GM19324 (cell line): ENCODE data around the gene AGAP1.

Experiments
- ATAC-seq: cut with Tn5 transposase; IDR thresholded peaks from one replicate; pipeline ENCODE4 v1.9.1; 2021; ENCODE audit warnings: mild to moderate bottlenecking, moderate library complexity; ENCODE audit not compliant: unreplicated experiment, low FRiP score

AGAP1 gene

GRCh38 chr2:235989591-235989990 is 495.7 kb downstream of the AGAP1 start:
- ATAC-seq = no peak

- ATAC-seq = no peak
Observed at GRCh38 chr2:235990344-235990743, 496.5 kb downstream of the AGAP1 start.

GRCh38 chr2:235992024-235992423 is 498.2 kb downstream of the AGAP1 start:
- no peak for ATAC-seq

GRCh38 chr2:235996419-235996818 is 502.6 kb downstream of the AGAP1 start:
- no peak for ATAC-seq

GRCh38 chr2:235999011-235999410 is 505.2 kb downstream of the AGAP1 start:
- no peak for ATAC-seq

GRCh38 chr2:236001166-236001828 is 507.5 kb downstream of the AGAP1 start:
- ATAC-seq = no peak

- no peak for ATAC-seq
Observed at GRCh38 chr2:236001854-236002253, 508.0 kb downstream of the AGAP1 start.

- ATAC-seq = no peak
Observed at GRCh38 chr2:236008006-236008405, 514.2 kb downstream of the AGAP1 start.

- ATAC-seq = no peak
Observed at GRCh38 chr2:236008857-236009256, 515.0 kb downstream of the AGAP1 start.

GRCh38 chr2:236010920-236011685 is 517.3 kb downstream of the AGAP1 start:
- ATAC-seq = no peak

- no peak for ATAC-seq
Observed at GRCh38 chr2:236012155-236012554, 518.3 kb downstream of the AGAP1 start.

- no peak for ATAC-seq
Observed at GRCh38 chr2:236014408-236015131, 520.7 kb downstream of the AGAP1 start.

GRCh38 chr2:236015171-236015570 is 521.3 kb downstream of the AGAP1 start:
- no peak for ATAC-seq

GRCh38 chr2:236016496-236016895 is 522.7 kb downstream of the AGAP1 start:
- ATAC-seq = no peak

- no peak for ATAC-seq
Observed at GRCh38 chr2:236017446-236017845, 523.6 kb downstream of the AGAP1 start.

GRCh38 chr2:236019434-236019833 is 525.6 kb downstream of the AGAP1 start:
- no peak for ATAC-seq

GRCh38 chr2:236021499-236022057 is 527.7 kb downstream of the AGAP1 start:
- no peak for ATAC-seq

GRCh38 chr2:236022128-236022527 is 528.3 kb downstream of the AGAP1 start:
- no peak for ATAC-seq

GRCh38 chr2:236025892-236026291 is 532.0 kb downstream of the AGAP1 start:
- no peak for ATAC-seq

- no peak for ATAC-seq
Observed at GRCh38 chr2:236026841-236027240, 533.0 kb downstream of the AGAP1 start.

GRCh38 chr2:236028066-236028465 is 534.2 kb downstream of the AGAP1 start:
- ATAC-seq = no peak
